HepG2 (cell line): Measurements from ENCODE around the gene FIS1. TPM values are rescaled to one million over a fixed set of nuclear protein-coding genes. Genes with fewer than 3 reads are reported as not detected.

Source experiments
- CCAR2 ChIP-seq: fragments of 200-400 bp; formaldehyde crosslinking; optimal IDR thresholded peaks from 2 replicates; pipeline ENCODE3; 2018; ENCODE audit warnings: low read depth, mild to moderate bottlenecking, low read length, moderate library complexity
- HIVEP1 ChIP-seq: sonication (generic); formaldehyde crosslinking; IDR thresholded peaks from 2 replicates; pipeline ENCODE4 v1.4.0; 2020; ENCODE audit warnings: mild to moderate bottlenecking, missing genetic modification reagents
- MED13 ChIP-seq: sonication (generic); formaldehyde crosslinking; IDR thresholded peaks from 2 replicates; pipeline ENCODE4 v1.5.0; 2020; ENCODE audit warnings: missing genetic modification reagents
- TRAFD1 ChIP-seq: sonication (generic); formaldehyde crosslinking; IDR thresholded peaks from 2 replicates; pipeline ENCODE4 v1.5.1; 2020; ENCODE audit warnings: missing genetic modification reagents, mild to moderate bottlenecking, borderline replicate concordance
- U2AF2 ChIP-seq: fragments of 200-400 bp; formaldehyde crosslinking; IDR thresholded peaks from 2 replicates; pipeline ENCODE4 v1.6.1; 2017; ENCODE audit warnings: low read depth, mild to moderate bottlenecking, low read length
- ZFP36L2 ChIP-seq: sonication (generic); formaldehyde crosslinking; IDR thresholded peaks from 2 replicates; pipeline ENCODE4 v1.4.0; 2020; ENCODE audit warnings: missing genetic modification reagents
- ZFP37 ChIP-seq: sonication (generic); formaldehyde crosslinking; IDR thresholded peaks from 2 replicates; pipeline ENCODE4 v1.4.0; 2020; ENCODE audit warnings: missing genetic modification reagents, borderline replicate concordance
- ZNF557 ChIP-seq: sonication (generic); formaldehyde crosslinking; IDR thresholded peaks from 2 replicates; pipeline ENCODE4 v1.4.0; 2020; ENCODE audit warnings: missing genetic modification reagents
- ZNF609 ChIP-seq: sonication (generic); formaldehyde crosslinking; IDR thresholded peaks from 2 replicates; pipeline ENCODE4 v1.4.0; 2020; ENCODE audit warnings: mild to moderate bottlenecking, missing genetic modification reagents, borderline replicate concordance
- ZNF615 ChIP-seq: sonication (generic); formaldehyde crosslinking; IDR thresholded peaks from 2 replicates; pipeline ENCODE4 v1.5.0; 2020; ENCODE audit warnings: mild to moderate bottlenecking, missing genetic modification reagents, borderline replicate concordance
- ZNF777 ChIP-seq: sonication (generic); formaldehyde crosslinking; IDR thresholded peaks from 2 replicates; pipeline ENCODE4 v1.4.0; 2020; ENCODE audit warnings: missing genetic modification reagents
- ZNF841 ChIP-seq: sonication (generic); formaldehyde crosslinking; IDR thresholded peaks from 2 replicates; pipeline ENCODE4 v1.8.1; 2023; ENCODE audit warnings: missing genetic modification reagents, borderline replicate concordance
- polyA plus RNA-seq, 8 experiments: library from polyadenylated mRNA; depleted of rRNA in 3 of 8; stranded (reverse) in 7 of 8; unstranded in 1 of 8; fragments of >200 nt; fragmentation: Illumina TruSeq in 4 of 8; extraction: Trizol in 4 of 8; gene quantifications; 2 replicates each; pipeline versions ENCODE4 v1.2.1 to v1.2.3, GENCODE V29; 2011 to 2016; ENCODE audit warnings: low read depth in 4 of 8, missing spikeins in 1 of 8, mixed read lengths in 1 of 8; ENCODE audit not compliant: insufficient read depth in 1 of 8
- total RNA-seq, 5 experiments: library from RNA; depleted of rRNA; stranded (reverse); fragments of >200 nt; fragmentation: Illumina TruSeq; extraction: Trizol; gene quantifications; 2 replicates each; pipeline ENCODE4 v1.2.3, GENCODE V29; 2016; ENCODE audit warnings: low read depth in 1 of 5
- TF ChIP-seq, protein P1 (sequence below): sonication (generic); formaldehyde crosslinking; IDR thresholded peaks from 2 replicates; pipeline ENCODE4 v1.4.0; 2020; ENCODE audit warnings: missing genetic modification reagents
- TF ChIP-seq, protein P2 (sequence below): sonication (generic); formaldehyde crosslinking; IDR thresholded peaks from 2 replicates; pipeline ENCODE4 v1.4.0; 2020; ENCODE audit warnings: missing genetic modification reagents

The FIS1 gene
- total and polyA plus RNA-seq, 2 of the 13 experiments (the other 11 are each of a cell fraction or from before 2014, with no cell fraction given), result 97.5 to 101 TPM

GRCh38 chr7:101217388-101218235, 27.3 kb downstream of the FIS1 start, which contains the start of the genes PLOD3 and ZNHIT1 (continued):
- TF ChIP-seq ZNF609 (CRISPR knock-in tag) (peak; percentile 24; the same call in 1 of the 2 replicates), ZNF557 (CRISPR knock-in tag) (0 out of 2 replicates have a peak, but pooled peaks have one; percentile 40), ZNF777 (CRISPR knock-in tag) (peak; percentile 38; the same call in 1 of the 2 replicates), ZFP36L2 (CRISPR knock-in tag) (no peak), TRAFD1 (CRISPR knock-in tag) (0 out of 2 replicates have a peak, but pooled peaks have one; percentile 40), U2AF2 (0 out of 2 replicates have a peak, but pooled peaks have one; percentile 63), ZNF841 (no peak), ZNF615 (0 out of 2 replicates have a peak, but pooled peaks have one; percentile 44), ZFP37 (CRISPR knock-in tag) (peak; percentile 85; the same call in 1 of the 2 replicates), MED13 (CRISPR knock-in tag) (no peak), CCAR2 (no peak), HIVEP1 (CRISPR knock-in tag) (peak; percentile 72; the same call in 1 of the 2 replicates)
- TF ChIP-seq, protein P1, sequence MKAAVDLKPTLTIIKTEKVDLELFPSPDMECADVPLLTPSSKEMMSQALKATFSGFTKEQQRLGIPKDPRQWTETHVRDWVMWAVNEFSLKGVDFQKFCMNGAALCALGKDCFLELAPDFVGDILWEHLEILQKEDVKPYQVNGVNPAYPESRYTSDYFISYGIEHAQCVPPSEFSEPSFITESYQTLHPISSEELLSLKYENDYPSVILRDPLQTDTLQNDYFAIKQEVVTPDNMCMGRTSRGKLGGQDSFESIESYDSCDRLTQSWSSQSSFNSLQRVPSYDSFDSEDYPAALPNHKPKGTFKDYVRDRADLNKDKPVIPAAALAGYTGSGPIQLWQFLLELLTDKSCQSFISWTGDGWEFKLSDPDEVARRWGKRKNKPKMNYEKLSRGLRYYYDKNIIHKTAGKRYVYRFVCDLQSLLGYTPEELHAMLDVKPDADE, result 0 out of 2 replicates have a peak, but pooled peaks have one; percentile 61
- TF ChIP-seq, protein P2, sequence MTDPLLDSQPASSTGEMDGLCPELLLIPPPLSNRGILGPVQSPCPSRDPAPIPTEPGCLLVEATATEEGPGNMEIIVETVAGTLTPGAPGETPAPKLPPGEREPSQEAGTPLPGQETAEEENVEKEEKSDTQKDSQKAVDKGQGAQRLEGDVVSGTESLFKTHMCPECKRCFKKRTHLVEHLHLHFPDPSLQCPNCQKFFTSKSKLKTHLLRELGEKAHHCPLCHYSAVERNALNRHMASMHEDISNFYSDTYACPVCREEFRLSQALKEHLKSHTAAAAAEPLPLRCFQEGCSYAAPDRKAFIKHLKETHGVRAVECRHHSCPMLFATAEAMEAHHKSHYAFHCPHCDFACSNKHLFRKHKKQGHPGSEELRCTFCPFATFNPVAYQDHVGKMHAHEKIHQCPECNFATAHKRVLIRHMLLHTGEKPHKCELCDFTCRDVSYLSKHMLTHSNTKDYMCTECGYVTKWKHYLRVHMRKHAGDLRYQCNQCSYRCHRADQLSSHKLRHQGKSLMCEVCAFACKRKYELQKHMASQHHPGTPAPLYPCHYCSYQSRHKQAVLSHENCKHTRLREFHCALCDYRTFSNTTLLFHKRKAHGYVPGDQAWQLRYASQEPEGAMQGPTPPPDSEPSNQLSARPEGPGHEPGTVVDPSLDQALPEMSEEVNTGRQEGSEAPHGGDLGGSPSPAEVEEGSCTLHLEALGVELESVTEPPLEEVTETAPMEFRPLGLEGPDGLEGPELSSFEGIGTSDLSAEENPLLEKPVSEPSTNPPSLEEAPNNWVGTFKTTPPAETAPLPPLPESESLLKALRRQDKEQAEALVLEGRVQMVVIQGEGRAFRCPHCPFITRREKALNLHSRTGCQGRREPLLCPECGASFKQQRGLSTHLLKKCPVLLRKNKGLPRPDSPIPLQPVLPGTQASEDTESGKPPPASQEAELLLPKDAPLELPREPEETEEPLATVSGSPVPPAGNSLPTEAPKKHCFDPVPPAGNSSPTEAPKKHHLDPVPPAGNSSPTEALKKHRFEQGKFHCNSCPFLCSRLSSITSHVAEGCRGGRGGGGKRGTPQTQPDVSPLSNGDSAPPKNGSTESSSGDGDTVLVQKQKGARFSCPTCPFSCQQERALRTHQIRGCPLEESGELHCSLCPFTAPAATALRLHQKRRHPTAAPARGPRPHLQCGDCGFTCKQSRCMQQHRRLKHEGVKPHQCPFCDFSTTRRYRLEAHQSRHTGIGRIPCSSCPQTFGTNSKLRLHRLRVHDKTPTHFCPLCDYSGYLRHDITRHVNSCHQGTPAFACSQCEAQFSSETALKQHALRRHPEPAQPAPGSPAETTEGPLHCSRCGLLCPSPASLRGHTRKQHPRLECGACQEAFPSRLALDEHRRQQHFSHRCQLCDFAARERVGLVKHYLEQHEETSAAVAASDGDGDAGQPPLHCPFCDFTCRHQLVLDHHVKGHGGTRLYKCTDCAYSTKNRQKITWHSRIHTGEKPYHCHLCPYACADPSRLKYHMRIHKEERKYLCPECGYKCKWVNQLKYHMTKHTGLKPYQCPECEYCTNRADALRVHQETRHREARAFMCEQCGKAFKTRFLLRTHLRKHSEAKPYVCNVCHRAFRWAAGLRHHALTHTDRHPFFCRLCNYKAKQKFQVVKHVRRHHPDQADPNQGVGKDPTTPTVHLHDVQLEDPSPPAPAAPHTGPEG (CRISPR knock-in tag), result peak; percentile 48
